GM12892 (cell line): ENCODE measurements around the gene TNS2.

Experiments
- POLR2A ChIP-seq: IDR thresholded peaks from 2 replicates; pipeline ENCODE4 v1.6.1; 2011; ENCODE audit warnings: low read depth, low read length, control low read depth
- POLR2AphosphoS5 ChIP-seq: IDR thresholded peaks from 2 replicates; pipeline ENCODE4 v1.6.1; 2011; ENCODE audit warnings: low read depth, low read length, control low read depth
- TAF1 ChIP-seq: IDR thresholded peaks from 2 replicates; pipeline ENCODE4 v1.6.1; 2011; ENCODE audit warnings: low read depth, mild to moderate bottlenecking, control low read depth, low read length, borderline replicate concordance

DNA sequence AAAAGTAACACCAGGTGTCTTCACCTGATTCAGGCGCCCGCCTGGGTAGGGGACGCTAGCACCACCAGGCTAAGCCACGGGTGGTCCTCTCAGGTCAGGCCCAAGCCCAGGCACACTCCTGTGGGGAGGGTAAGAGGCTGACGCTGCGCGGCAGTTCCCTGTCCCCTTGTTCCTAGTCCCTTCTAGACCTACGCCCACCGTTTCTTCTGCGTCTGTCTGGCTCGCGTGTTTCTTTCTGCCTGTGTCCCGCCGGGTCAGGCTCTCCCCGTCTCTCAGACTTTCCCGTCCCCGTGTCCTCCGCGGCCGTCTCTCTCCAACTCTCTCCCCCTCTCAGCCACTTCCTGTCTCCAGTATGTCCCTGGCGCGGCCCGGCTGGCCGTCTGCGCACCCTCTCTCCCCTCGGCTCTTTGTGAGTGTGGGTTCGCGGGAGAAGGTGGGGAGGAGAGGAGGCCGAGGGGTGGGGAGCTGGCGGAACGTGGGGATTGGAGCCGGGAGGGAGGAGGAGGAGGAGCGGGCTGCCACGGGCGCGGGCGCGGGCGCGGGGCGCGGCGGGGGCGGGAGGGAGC, 3.1 kb upstream of the TNS2 start:
- no peak for TF ChIP-seq POLR2A
- TF ChIP-seq POLR2AphosphoS5: no peak
- TF ChIP-seq TAF1: no peak
